DMS 273 (cell line): ENCODE data around the gene DMC1.

Source experiments
- DNase-seq: peaks from one replicate; lab custom pipeline; 2025; ENCODE audit not compliant: unreplicated experiment; lab: John Stamatoyannopoulos, UW

The DMC1 gene

GRCh38 chr22:38567531-38568285 lies 2.3 kb downstream of the DMC1 start:
- DNase-seq: peak; percentile 40

DNA sequence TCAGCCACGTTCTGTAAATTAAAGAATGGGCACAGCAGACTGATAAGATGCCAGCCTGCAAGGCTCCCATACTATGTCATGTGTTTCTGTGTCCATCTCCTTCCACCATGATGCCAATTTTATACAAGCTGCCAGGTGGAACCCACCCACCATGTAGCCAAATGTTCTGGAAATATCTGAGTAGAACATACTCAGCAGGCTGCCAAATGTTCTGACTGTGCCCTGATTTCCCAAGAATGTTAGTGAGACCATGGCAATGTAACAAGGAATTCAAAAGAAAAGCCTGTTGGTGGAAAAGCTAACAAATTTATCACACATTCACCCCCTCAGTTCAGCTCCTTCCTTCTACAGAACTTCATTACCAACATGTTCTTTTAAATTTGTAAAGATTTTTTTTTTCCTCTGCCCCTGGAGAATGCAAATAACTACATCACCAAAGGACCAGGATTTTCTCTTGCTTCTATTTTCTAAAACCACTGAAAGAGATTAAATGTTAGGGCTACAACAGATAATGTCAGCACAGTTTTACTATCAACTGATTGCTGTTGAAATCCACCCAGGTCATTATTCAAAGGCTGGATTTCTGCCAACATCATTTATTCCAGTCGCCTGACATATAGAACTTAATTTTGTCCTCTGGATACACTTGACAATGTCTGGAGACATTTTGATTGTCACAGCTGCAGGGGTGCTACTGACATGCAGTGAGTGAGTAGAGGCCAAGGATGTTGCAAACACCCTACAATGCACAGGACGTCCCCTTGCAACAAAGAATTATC lies 3.1 kb downstream of the DMC1 start:
- peak; percentile 34 for DNase-seq

- no peak for DNase-seq
Observed at GRCh38 chr22:38565441-38565840, 4.5 kb downstream of the DMC1 start.

GRCh38 chr22:38564669-38565068 lies 5.3 kb downstream of the DMC1 start:
- no peak for DNase-seq

GRCh38 chr22:38554281-38554680 lies 15.7 kb downstream of the DMC1 start:
- DNase-seq: no peak

- DNase-seq: no peak
Observed at GRCh38 chr22:38549101-38549894, 20.7 kb downstream of the DMC1 start.

DNA sequence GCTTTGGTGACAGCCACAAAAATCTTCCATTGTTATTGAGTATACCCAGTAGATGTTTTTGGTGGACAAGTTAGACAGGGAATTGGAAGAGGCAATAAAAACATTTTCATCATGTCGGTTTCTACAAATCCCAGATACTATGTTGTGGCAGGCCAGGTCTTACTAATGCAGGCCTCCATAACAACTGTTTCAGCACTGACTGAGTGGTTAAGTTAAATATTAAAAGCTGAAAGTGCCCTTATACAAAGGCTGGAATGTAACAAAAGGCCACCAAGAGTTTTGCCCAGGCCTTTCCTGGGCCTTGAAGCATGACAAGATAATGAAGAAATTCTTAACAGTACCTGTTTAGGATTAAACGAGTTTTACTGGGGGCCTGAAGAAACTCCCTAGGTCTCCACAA lies 29.3 kb downstream of the DMC1 start:
- no peak for DNase-seq

DNA sequence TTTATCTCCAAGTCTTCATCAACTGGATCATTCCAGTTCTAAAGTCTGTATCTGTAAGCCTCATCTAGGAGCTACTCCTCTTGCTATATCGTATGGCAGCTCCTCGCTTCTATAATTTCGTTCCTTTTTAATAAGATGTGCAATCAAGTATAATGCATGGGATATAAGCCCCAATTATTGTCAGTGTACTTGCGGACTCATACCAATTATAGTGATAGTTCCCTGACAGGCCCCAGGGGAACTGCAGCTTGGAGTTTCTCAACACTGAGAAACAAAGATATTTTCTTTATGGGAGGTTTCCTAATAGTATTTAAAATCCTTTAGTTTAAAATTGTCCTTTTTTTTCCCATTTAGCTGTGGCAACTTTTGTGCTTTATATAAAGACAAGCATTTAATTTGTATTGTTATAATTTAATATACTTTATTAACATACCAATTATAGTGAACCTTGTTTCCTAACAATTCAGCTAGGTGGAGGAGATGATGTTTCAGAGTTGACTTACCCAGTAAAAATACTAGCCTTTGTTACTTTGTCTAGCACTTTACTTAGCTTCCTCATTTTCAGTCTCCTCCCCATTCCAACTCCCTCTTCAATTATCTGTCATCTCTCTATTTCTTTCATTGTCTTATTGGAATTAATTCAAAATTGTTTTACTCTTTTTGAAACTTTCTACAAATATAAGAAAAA lies 38.6 kb downstream of the DMC1 start:
- no peak for DNase-seq

DNA sequence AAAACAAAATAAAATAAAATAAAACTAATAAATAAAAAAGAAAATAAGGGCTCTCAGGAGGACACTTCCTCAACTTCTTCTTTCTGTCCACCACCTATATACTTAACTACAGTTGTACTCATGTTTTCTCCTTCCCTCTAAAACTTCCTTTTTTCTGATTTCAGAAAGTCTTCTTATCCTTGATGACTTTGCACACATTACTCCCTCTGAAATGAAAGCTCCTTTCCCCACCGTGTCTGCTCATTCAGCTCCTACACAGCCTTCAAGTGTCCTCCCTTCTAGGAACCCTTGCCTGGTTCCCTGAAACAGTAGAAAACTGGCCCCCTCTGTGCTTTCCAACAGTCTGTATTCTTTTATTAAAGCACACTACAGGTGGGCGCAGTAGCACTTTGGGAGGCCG lies 45.6 kb downstream of the DMC1 start:
- no peak for DNase-seq

- DNase-seq: no peak
Observed at GRCh38 chr22:38523479-38523878, 46.5 kb downstream of the DMC1 start.

DNA sequence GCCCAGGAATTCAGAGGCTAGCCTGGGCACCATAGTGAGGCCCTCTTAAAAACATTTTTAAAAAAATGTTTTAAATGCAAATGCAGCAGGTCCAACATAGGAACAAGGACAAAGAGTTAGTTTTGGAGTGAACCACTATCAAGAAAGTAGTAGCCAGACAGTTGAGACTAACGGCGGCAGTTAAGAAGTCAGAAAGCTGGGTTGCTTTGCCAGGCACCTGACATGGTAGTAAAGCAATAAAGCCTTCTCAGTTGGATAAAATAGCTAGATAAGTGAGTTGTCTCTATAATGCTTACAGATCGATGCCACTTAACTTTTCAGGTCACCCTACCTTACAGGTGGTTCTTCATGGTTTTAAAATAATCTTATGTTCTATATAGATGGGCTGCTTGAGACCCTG lies 47.0 kb downstream of the DMC1 start:
- DNase-seq: no peak

GRCh38 chr22:38519453-38520250 lies 50.3 kb downstream of the DMC1 start:
- DNase-seq: no peak

DNA sequence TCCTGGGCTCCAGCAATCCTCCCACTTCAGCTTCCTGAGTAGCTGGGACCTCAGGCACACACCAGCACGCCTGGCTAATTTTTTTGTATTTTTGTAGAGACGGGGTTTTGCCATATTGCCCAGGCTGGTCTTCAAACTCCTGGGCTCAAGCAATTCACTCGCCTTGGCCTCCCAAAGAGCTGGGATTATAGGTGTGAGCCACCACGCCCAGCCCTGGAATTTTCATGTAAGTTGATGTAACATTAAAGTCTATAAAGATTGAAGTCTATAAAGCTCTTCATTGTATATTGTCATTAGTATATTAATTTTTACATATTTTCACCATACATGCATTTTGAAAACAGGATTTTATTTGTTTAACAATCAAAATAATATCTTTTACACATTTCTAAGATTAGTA lies 51.4 kb downstream of the DMC1 start:
- DNase-seq: no peak

DNA sequence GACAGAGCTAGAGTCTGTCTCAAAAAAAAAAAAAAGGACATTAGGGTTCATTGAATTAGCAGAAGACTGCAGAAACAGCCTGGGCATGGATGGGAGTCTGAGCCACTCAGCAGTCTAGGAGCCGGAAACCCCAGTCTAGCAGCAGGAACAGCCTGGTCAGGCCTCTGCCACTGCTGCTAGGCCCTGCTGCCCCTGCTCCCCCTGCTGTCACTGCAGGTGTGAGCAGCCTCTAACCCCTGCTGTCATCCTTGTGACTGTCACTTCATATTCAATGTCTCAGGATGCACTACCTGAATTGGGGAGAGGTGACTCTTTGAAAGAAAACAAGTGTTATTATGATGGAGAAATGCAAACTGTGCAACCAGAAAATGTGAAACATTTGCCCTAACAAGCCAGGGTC lies 56.9 kb downstream of the DMC1 start:
- peak; percentile 22 for DNase-seq

GRCh38 chr22:38510416-38510970 lies 59.5 kb downstream of the DMC1 start:
- no peak for DNase-seq

DNA sequence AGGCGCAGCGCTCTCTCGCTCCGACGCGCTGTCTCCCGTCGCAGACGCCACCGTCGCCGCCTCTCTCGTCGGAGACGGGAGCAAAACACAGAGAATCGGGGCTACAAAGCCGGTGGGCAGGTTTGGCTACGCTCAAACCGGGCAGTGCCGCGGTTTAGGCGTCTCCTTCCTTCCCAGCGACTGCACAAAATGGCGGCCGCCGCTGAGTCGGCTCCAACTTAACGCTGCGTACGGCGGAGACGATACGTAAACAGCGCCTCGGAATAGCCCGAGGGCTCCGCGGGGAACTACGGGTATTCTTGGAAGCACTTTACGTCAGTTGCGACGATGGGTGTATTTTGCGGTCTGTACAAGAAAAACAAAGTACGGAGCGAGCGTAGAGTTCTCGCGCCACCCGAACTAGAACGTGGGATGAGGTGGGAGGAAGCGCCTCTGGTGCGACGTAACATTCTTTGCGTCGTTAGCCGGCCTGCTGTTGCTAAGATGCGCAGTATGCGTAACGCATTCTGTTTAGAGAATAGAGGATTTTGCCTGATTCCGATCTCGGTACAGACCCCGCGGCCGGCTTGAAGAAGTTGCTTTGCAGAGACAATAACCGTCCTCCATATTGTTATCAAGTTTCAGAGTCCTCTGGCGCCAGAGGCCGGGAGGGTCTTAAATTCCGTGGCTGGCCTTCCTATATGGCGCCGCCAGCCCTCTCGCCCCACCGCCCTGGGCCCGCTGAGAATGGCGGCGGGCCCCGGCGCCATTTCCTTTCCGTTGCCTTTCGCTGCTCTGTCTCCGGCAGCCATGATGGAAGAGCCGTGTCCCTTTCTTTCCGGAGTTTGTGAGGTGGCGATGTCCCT lies 63.6 kb downstream of the DMC1 start, which contains the start of gene DDX17:
Gene DDX17 (minus strand): TSS at position 194 of the 845 bp plus-strand sequence.
- peak; percentile 96 for DNase-seq

- DNase-seq: peak; percentile 74
Observed at GRCh38 chr22:38505541-38506117, 64.4 kb downstream of the DMC1 start.

GRCh38 chr22:38504731-38505540 lies 65.0 kb downstream of the DMC1 start:
- DNase-seq: peak; percentile 40
